ENCODE results near the gene SPINK1.
A peak's percentile ranks its signal among the peaks of the same experiment; 100 is the strongest.
"Not testable (repeated sequence)": the region's sequence is repeated elsewhere in the genome, so short reads cannot be mapped to it uniquely, and the experiment has no call there.

The SPINK1 gene

GRCh38 chr5:147856801-147857200, 25.3 kb upstream of the SPINK1 start:
- no peak for DNase-seq
- in situ Hi-C loops (cut with HindIII; ENCODE audit: low pct_ligation_motif_present, low pct_unique_long_range_greater_than_20kb, low sequenced_read_pairs) = no loop called here

- in situ Hi-C loops (cut with HindIII; ENCODE audit: low pct_ligation_motif_present, low pct_unique_long_range_greater_than_20kb, low sequenced_read_pairs) = no loop called here
- DNase-seq = no peak
Measured at GRCh38 chr5:147855774-147856069, 24.3 kb upstream of the SPINK1 start.

- in situ Hi-C loops (cut with HindIII; ENCODE audit: low pct_ligation_motif_present, low pct_unique_long_range_greater_than_20kb, low sequenced_read_pairs) = no loop called here
- DNase-seq = no peak
Measured at GRCh38 chr5:147854894-147855773, 23.7 kb upstream of the SPINK1 start.

- in situ Hi-C loops (cut with HindIII; ENCODE audit: low pct_ligation_motif_present, low pct_unique_long_range_greater_than_20kb, low sequenced_read_pairs) = no loop called here
- no peak for DNase-seq
Measured at GRCh38 chr5:147854331-147854730, 22.9 kb upstream of the SPINK1 start.

- DNase-seq = no peak
- in situ Hi-C loops (cut with HindIII; ENCODE audit: low pct_ligation_motif_present, low pct_unique_long_range_greater_than_20kb, low sequenced_read_pairs) = no loop called here
Measured at GRCh38 chr5:147853372-147853987, 22.0 kb upstream of the SPINK1 start.

- in situ Hi-C loops (cut with HindIII; ENCODE audit: low pct_ligation_motif_present, low pct_unique_long_range_greater_than_20kb, low sequenced_read_pairs) = no loop called here
Measured at GRCh38 chr5:147852365-147852764, 20.9 kb upstream of the SPINK1 start.

GRCh38 chr5:147851578-147851977, 20.1 kb upstream of the SPINK1 start:
- in situ Hi-C loops (cut with HindIII; ENCODE audit: low pct_ligation_motif_present, low pct_unique_long_range_greater_than_20kb, low sequenced_read_pairs) = no loop called here
- no peak for DNase-seq

More at GRCh38 chr5:147852365-147852764, 20.9 kb upstream of the SPINK1 start:
- DNase-seq = no peak

- in situ Hi-C loops (cut with HindIII; ENCODE audit: low pct_ligation_motif_present, low pct_unique_long_range_greater_than_20kb, low sequenced_read_pairs) = no loop called here
- DNase-seq = no peak
Measured at GRCh38 chr5:147849226-147849625, 17.8 kb upstream of the SPINK1 start.

- DNase-seq = no peak
- in situ Hi-C loops (cut with HindIII; ENCODE audit: low pct_ligation_motif_present, low pct_unique_long_range_greater_than_20kb, low sequenced_read_pairs) = no loop called here
Measured at GRCh38 chr5:147845618-147846017, 14.1 kb upstream of the SPINK1 start.

- no peak for DNase-seq
- in situ Hi-C loops (cut with HindIII; ENCODE audit: low pct_ligation_motif_present, low pct_unique_long_range_greater_than_20kb, low sequenced_read_pairs) = no loop called here
Measured at GRCh38 chr5:147844846-147845245, 13.4 kb upstream of the SPINK1 start.

- DNase-seq = no peak
- in situ Hi-C loops (cut with HindIII; ENCODE audit: low pct_ligation_motif_present, low pct_unique_long_range_greater_than_20kb, low sequenced_read_pairs) = no loop called here
Measured at GRCh38 chr5:147842869-147843268, 11.4 kb upstream of the SPINK1 start.

GRCh38 chr5:147836439-147836838, 5.0 kb upstream of the SPINK1 start:
- DNase-seq = no peak
- in situ Hi-C loops (cut with HindIII; ENCODE audit: low pct_ligation_motif_present, low pct_unique_long_range_greater_than_20kb, low sequenced_read_pairs) = no loop called here

GRCh38 chr5:147835386-147835798, 3.9 kb upstream of the SPINK1 start:
- no peak for DNase-seq
- in situ Hi-C loops (cut with HindIII; ENCODE audit: low pct_ligation_motif_present, low pct_unique_long_range_greater_than_20kb, low sequenced_read_pairs) = no loop called here

GRCh38 chr5:147832541-147832940, 1.1 kb upstream of the SPINK1 start:
- in situ Hi-C loops (cut with HindIII; ENCODE audit: low pct_ligation_motif_present, low pct_unique_long_range_greater_than_20kb, low sequenced_read_pairs) = no loop called here
- DNase-seq = no peak

- DNase-seq = no peak
- in situ Hi-C loops (cut with HindIII; ENCODE audit: low pct_ligation_motif_present, low pct_unique_long_range_greater_than_20kb, low sequenced_read_pairs) = no loop called here
Measured at GRCh38 chr5:147830035-147830434, 1.4 kb downstream of the SPINK1 start.

GRCh38 chr5:147827017-147827416, 4.5 kb downstream of the SPINK1 start:
- in situ Hi-C loops (cut with HindIII; ENCODE audit: low pct_ligation_motif_present, low pct_unique_long_range_greater_than_20kb, low sequenced_read_pairs); DNase-seq: not testable (repeated sequence)

GRCh38 chr5:147826361-147826760, 5.1 kb downstream of the SPINK1 start:
- in situ Hi-C loops (cut with HindIII; ENCODE audit: low pct_ligation_motif_present, low pct_unique_long_range_greater_than_20kb, low sequenced_read_pairs) = no loop called here
- DNase-seq = no peak

- in situ Hi-C loops (cut with HindIII; ENCODE audit: low pct_ligation_motif_present, low pct_unique_long_range_greater_than_20kb, low sequenced_read_pairs) = no loop called here
- DNase-seq = peak; percentile 48
Measured at GRCh38 chr5:147822686-147823491, 8.6 kb downstream of the SPINK1 start.

GRCh38 chr5:147822222-147822621, 9.2 kb downstream of the SPINK1 start:
- DNase-seq; in situ Hi-C loops (cut with HindIII; ENCODE audit: low pct_ligation_motif_present, low pct_unique_long_range_greater_than_20kb, low sequenced_read_pairs): not testable (repeated sequence)
